ENCODE results near the gene ZP4. TPM values are rescaled to one million over a fixed set of nuclear protein-coding genes. Genes with fewer than 3 reads are reported as not detected.

ZP4 gene
- total and polyA plus RNA-seq, 2 of the 4 experiments (the other 2 are of a cell fraction), result not detected

DNA sequence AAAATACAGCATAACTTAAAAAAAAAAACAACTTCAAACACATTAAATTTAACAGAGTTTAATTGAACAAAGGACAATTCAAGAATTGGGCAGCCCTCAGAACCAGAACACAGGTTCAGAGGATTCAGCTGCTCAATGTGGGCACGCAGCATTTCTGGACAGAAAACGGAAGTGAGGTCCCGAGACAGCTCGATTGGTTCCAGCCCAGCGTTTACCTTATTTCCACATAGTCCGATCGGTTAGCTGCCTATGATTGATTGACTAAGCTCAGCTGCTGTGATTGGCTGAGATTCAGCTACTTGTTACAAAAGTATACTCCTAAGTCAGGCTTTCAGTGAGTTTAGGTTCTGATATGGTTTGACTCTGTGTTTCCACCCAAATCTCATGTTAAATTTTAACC, 33.3 kb downstream of the ZP4 start:
- Histone ChIP-seq H2AK5ac (ENCODE audit: low read depth, low read length) (no peak overlapping the region), H3K9ac (ENCODE audit: low read depth, low read length) (no peak overlapping the region), H3K27me3 (ENCODE audit: control insufficient read depth, insufficient read depth, low read length) (no peaks in the 10 kb centered on the region), H2BK120ac (ENCODE audit: low read depth, low read length) (no peak overlapping the region), H4K8ac (ENCODE audit: low read depth in 2 of 2, low read length in 2 of 2) (no peak overlapping the region), H3K23ac (ENCODE audit: low read depth, low read length) (no peak overlapping the region), H3K56ac (ENCODE audit: extremely low read depth, insufficient read depth, low read length) (no peak overlapping the region), H3K27ac (ENCODE audit: insufficient read depth, low read length) (no peak overlapping the region), H3K14ac (replicated peaks; ENCODE audit: low read depth, low read length) (no peak overlapping the region), H2BK15ac (ENCODE audit: low read depth, low read length) (no peak overlapping the region), H2BK20ac (ENCODE audit: low read depth, low read length) (no peak overlapping the region), H4K5ac (ENCODE audit: low read depth, low read length) (no peak overlapping the region), H3K79me1 (ENCODE audit: low read depth in 1 of 2, low read length in 2 of 2) (no peaks in the 10 kb centered on the region), H2AFZ (replicated peaks; ENCODE audit: low read length, poor library complexity) (no peak overlapping the region), H2BK5ac (ENCODE audit: low read depth, low read length, poor library complexity, severe bottlenecking) (no peak overlapping the region), H3K4me2 (ENCODE audit: low read depth, low read length) (no peak overlapping the region), H3K9me1 (ENCODE audit: insufficient read depth, low read length) (no peaks in the 10 kb centered on the region), H3K4me3 (ENCODE audit: insufficient read depth, low read depth, low read length) (no peak overlapping the region), H3K9me3 (ENCODE audit: control insufficient read depth, insufficient read depth, low read length) (no peaks in the 10 kb centered on the region), H3K36me3 (ENCODE audit: control insufficient read depth, insufficient read depth, low read length) (no peaks in the 10 kb centered on the region), H3K18ac (ENCODE audit: low read depth, low read length) (no peak overlapping the region), H4K20me1 (ENCODE audit: insufficient read depth, low read length) (no peaks in the 10 kb centered on the region), H4K91ac (ENCODE audit: insufficient read depth, low read depth, low read length) (no peak overlapping the region), H3K4me1 (ENCODE audit: control insufficient read depth, insufficient read depth, low read length) (no peaks in the 10 kb centered on the region), H2AK9ac (replicated peaks; ENCODE audit: low read depth, low read length, poor library complexity) (no peak overlapping the region), H3K4ac (ENCODE audit: low read depth, low read length) (no peak overlapping the region)
- no CpG with 5 or more reads among the region's 7 CpGs for WGBS, 2 experiments (ENCODE audit: extremely low coverage in 2 of 2, insufficient read length in 1 of 2)
- no peak for DNase-seq
- no peak for TF ChIP-seq MAZ (IDR thresholded peaks at IDR 0.05; ENCODE audit: borderline replicate concordance, low read depth, low read length)
- no peak for TF ChIP-seq FOS (IDR thresholded peaks at IDR 0.05; ENCODE audit: low read depth, low read length)
- TF ChIP-seq, protein P1, sequence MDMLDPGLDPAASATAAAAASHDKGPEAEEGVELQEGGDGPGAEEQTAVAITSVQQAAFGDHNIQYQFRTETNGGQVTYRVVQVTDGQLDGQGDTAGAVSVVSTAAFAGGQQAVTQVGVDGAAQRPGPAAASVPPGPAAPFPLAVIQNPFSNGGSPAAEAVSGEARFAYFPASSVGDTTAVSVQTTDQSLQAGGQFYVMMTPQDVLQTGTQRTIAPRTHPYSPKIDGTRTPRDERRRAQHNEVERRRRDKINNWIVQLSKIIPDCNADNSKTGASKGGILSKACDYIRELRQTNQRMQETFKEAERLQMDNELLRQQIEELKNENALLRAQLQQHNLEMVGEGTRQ (IDR thresholded peaks at IDR 0.05; ENCODE audit: low read depth, low read length), result no peak
- no peak for TF ChIP-seq RAD21 (IDR thresholded peaks at IDR 0.05; ENCODE audit: low read length)
- no peak for TF ChIP-seq CEBPB (IDR thresholded peaks at IDR 0.05; ENCODE audit: low read depth, low read length)
- no peak for TF ChIP-seq RCOR1 (IDR thresholded peaks at IDR 0.05; ENCODE audit: insufficient replicate concordance, low read length)
- TF ChIP-seq RFX5 (IDR thresholded peaks at IDR 0.05; ENCODE audit: low read depth, low read length), result no peak
- no peak for TF ChIP-seq MAFK (IDR thresholded peaks at IDR 0.05; ENCODE audit: low read depth, low read length)
- TF ChIP-seq, protein P2, sequence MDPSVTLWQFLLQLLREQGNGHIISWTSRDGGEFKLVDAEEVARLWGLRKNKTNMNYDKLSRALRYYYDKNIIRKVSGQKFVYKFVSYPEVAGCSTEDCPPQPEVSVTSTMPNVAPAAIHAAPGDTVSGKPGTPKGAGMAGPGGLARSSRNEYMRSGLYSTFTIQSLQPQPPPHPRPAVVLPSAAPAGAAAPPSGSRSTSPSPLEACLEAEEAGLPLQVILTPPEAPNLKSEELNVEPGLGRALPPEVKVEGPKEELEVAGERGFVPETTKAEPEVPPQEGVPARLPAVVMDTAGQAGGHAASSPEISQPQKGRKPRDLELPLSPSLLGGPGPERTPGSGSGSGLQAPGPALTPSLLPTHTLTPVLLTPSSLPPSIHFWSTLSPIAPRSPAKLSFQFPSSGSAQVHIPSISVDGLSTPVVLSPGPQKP (IDR thresholded peaks at IDR 0.05; ENCODE audit: borderline replicate concordance, low read depth, low read length), result no peak
- TF ChIP-seq, protein P3, sequence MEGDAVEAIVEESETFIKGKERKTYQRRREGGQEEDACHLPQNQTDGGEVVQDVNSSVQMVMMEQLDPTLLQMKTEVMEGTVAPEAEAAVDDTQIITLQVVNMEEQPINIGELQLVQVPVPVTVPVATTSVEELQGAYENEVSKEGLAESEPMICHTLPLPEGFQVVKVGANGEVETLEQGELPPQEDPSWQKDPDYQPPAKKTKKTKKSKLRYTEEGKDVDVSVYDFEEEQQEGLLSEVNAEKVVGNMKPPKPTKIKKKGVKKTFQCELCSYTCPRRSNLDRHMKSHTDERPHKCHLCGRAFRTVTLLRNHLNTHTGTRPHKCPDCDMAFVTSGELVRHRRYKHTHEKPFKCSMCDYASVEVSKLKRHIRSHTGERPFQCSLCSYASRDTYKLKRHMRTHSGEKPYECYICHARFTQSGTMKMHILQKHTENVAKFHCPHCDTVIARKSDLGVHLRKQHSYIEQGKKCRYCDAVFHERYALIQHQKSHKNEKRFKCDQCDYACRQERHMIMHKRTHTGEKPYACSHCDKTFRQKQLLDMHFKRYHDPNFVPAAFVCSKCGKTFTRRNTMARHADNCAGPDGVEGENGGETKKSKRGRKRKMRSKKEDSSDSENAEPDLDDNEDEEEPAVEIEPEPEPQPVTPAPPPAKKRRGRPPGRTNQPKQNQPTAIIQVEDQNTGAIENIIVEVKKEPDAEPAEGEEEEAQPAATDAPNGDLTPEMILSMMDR (conservative IDR thresholded peaks at IDR 0.05; ENCODE audit: low read depth, low read length), result no peak
- no peak for TF ChIP-seq SMC3 (IDR thresholded peaks at IDR 0.05; ENCODE audit: low read depth, low read length)
- no peak for TF ChIP-seq MXI1 (IDR thresholded peaks at IDR 0.05; ENCODE audit: borderline replicate concordance, low read depth, low read length)
- no peak for TF ChIP-seq BHLHE40 (IDR thresholded peaks at IDR 0.05; ENCODE audit: low read depth, low read length)
- TF ChIP-seq POLR2A (IDR thresholded peaks at IDR 0.05; ENCODE audit: low read depth, low read length), result no peak
- no peak for TF ChIP-seq CHD1 (IDR thresholded peaks at IDR 0.05; ENCODE audit: low read depth, low read length)
- ATAC-seq (ENCODE audit: low read depth), result no peak
- dilution Hi-C loops (cut with HindIII; ENCODE audit: low sequenced_read_pairs, unreplicated experiment) (no loop called here), in situ Hi-C loops (cut with MboI; ENCODE audit: low sequenced_read_pairs) (no loop called here), intact Hi-C loops (cut with micrococcal nuclease) (loop anchor here (10.0 kb wide), 2 partner anchors 557 to 837 kb away; no protein-coding TSS in a partner anchor)
- BruUV-seq (replicated peaks), result no TSS peak
- ChIA-PET CTCF (no interaction called here), POLR2A (ENCODE audit: unreplicated experiment) (no interaction called here)

All from IMR-90 (cell line).